GM10248 (cell line): ENCODE results near the gene EFNA5.
"Not testable (repeated sequence)": the region's sequence is repeated elsewhere in the genome, so short reads cannot be mapped to it uniquely, and the experiment has no call there.

Source experiments
- CTCF ChIA-PET: fragments of 300-600 bp; sonication (Branson Sonifier 250); formaldehyde crosslinking; extraction: SDS; loops from one replicate; lab custom pipeline; 2021; ENCODE audit warnings: antibody characterized with exemption; lab: Yijun Ruan, JAX
- POLR2A ChIA-PET: fragments of 350-650 bp; sonication (Branson Sonifier 250); formaldehyde crosslinking; extraction: SDS; loops from one replicate; lab custom pipeline; 2020; ENCODE audit warnings: antibody characterized with exemption; lab: Yijun Ruan, JAX
- DNase-seq: peaks from one replicate; pipeline ENCODE4 v3.0.0; 2012; ENCODE audit errors: extremely low spot score
- CTCF ChIP-seq: IDR thresholded peaks from 2 replicates; pipeline ENCODE4 v1.5.1; 2012; ENCODE audit warnings: mild to moderate bottlenecking, low read depth; ENCODE audit errors: extremely low read depth, missing control alignments, control extremely low read depth

The EFNA5 gene

GRCh38 chr5:107457881-107458280 is 212.9 kb downstream of the EFNA5 start:
- POLR2A ChIA-PET = no interaction called here
- CTCF ChIA-PET = no interaction called here
- no peak for TF ChIP-seq CTCF
- DNase-seq = no peak

GRCh38 chr5:107457138-107457537 is 213.6 kb downstream of the EFNA5 start:
- no peak for TF ChIP-seq CTCF
- CTCF ChIA-PET = interaction anchor here (1.5 to 3.3 kb wide), 4 partner anchors 10 to 114 kb away, joined by 4 to 21 read pairs (median 11); no protein-coding TSS in a partner anchor
- DNase-seq = no peak
- POLR2A ChIA-PET = no interaction called here

DNA sequence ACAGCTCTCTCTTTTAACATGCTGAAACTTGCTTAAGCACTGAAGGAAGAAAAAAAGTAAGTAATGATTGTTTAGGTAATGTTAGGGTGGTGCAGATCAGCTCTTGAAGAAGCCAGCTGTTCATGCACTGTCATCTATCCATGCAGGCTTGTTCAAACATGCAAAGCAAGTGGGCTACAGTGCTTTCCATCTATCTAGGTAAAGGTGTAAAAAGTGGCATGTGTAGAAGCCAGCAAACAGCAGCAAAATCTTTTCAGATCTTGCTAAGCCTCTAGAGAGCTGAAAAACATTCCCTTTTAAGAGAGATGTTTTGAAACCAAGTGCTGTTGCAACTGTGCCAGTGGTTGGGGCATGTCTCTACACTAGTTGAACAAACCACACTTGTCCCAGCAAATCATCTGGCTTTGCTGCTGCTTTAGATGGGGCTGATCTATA is 214.4 kb downstream of the EFNA5 start:
- ChIA-PET POLR2A (no interaction called here), CTCF (interaction anchor here (0.8 to 3.3 kb wide), 8 partner anchors 8 to 115 kb away, joined by 4 to 21 read pairs (median 4); no protein-coding TSS in a partner anchor)
- no peak for DNase-seq
- TF ChIP-seq CTCF = no peak

GRCh38 chr5:107455111-107455544 is 215.6 kb downstream of the EFNA5 start:
- no peak for DNase-seq
- CTCF ChIA-PET = interaction anchor here (0.7 to 3.3 kb wide), 9 partner anchors 9 to 116 kb away, joined by 3 to 21 read pairs (median 4); no protein-coding TSS in a partner anchor
- no peak for TF ChIP-seq CTCF
- POLR2A ChIA-PET = no interaction called here

DNA sequence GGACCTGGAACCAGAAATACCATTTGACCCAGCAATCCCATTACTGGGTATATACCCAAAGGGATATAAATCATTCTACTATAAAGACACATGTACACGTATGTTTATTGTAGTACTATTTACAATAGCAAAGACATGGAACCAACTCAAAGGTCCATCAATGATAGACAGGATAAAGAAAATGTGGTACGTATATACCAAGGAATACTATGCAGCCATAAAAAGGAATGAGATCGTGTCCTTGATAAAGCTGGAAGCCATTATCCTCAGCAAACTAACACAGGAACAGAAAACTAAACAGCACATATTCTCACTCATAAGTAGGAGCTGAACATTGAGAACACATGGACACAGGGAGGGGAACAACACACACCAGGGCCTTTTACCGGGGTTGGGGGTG is 218.9 kb downstream of the EFNA5 start:
- POLR2A ChIA-PET, DNase-seq: not testable (repeated sequence)
- CTCF ChIA-PET = interaction anchor here (1.0 to 1.4 kb wide), 3 partner anchors 10 to 18 kb away, joined by 3 to 4 read pairs (median 4); no protein-coding TSS in a partner anchor

GRCh38 chr5:107451028-107451427 is 219.7 kb downstream of the EFNA5 start:
- TF ChIP-seq CTCF = no peak
- DNase-seq = no peak
- ChIA-PET CTCF (no interaction called here), POLR2A (no interaction called here)

DNA sequence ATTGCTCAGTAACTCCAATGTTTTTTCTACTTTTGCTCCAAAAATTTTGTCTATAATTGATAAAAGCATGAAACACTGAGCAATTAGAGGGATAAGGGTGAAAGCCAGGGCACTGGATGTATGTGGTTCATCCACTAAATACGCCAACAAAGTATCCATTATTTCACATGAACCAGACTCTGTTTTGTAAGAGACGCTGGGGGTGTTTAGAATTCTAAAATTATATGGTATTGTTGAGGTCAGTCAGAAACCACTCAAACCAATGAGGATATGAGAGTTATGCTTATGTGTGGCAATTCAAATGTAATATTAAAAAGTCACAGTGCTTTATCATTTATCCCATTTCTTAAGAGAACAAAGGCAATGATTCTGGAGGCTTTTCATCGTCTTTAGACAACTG is 220.2 kb downstream of the EFNA5 start:
- CTCF ChIA-PET = no interaction called here
- no peak for TF ChIP-seq CTCF
- POLR2A ChIA-PET = no interaction called here
- DNase-seq = no peak
